HCT116 (cell line): ENCODE measurements around the gene IL17RD. TPM values are rescaled to one million over a fixed set of nuclear protein-coding genes. Genes with fewer than 3 reads are reported as not detected.

Experiments used
- ATAC-seq: fragments of 200-7000 bp; cut with Tn5 transposase; 2 replicates; pipeline ENCODE4 v1.9.1; 2020; ENCODE audit warnings: mild to moderate bottlenecking, moderate library complexity
- BruUV-seq: library from RNA; stranded (reverse); fragments of 400-500 nt; replicated peaks from 2 replicates; lab custom pipeline; 2021; lab: Mats Ljungman, UMichigan
- CTCF ChIA-PET: fragments of 300-600 bp; sonication (Branson Sonifier 250); formaldehyde crosslinking; loops from one replicate; lab custom pipeline; 2021; ENCODE audit warnings: antibody characterized with exemption; lab: Charles Lee
- POLR2A ChIA-PET: fragments of 300-600, 350-600 bp; sonication (Branson Sonifier 250); formaldehyde crosslinking; loops from one replicate; lab custom pipeline; 2021; ENCODE audit warnings: antibody characterized with exemption; lab: Charles Lee
- RAD21 ChIA-PET, 2 experiments: fragments of 300-600 bp; sonication (Branson Sonifier 250); formaldehyde crosslinking; loops; one replicate each; lab custom pipeline; 2023; ENCODE audit warnings: low total read pairs in 2 of 2; ENCODE audit not compliant: uncharacterized antibody in 2 of 2, unreplicated experiment in 2 of 2, low non-redundant PET in 1 of 2; lab: Charles Lee
- DNase-seq: peaks from one replicate; pipeline ENCODE4 v3.0.0-alpha.2; 2010; ENCODE audit warnings: low read depth, low spot score
- H2AFZ ChIP-seq: fragments of 200-600 bp; shearing (Covaris generic), sonication (generic); 2 replicates; pipeline ENCODE4 v1.6.1; 2017; ENCODE audit warnings: low read depth, mixed run types, mixed read lengths, antibody characterized with exemption, low read length; ENCODE audit not compliant: poor library complexity, severe bottlenecking
- H3K27ac ChIP-seq: 2 replicates; pipeline ENCODE4 v1.5.1; 2012; ENCODE audit warnings: low read depth, low read length
- H3K27me3 ChIP-seq: fragments of 200-600 bp; sonication (generic); 2 replicates; pipeline ENCODE4 v1.6.1; 2016; ENCODE audit warnings: mixed run types, low read length, mixed read lengths; ENCODE audit not compliant: insufficient read depth
- H3K36me3 ChIP-seq, 2 experiments: fragments of 200-500 bp in 1 of 2; fragments of 200-600 bp in 1 of 2; sonication (Bioruptor generic) in 1 of 2; sonication (generic) in 1 of 2; 2 replicates each; pipeline versions ENCODE4 v1.5.1 to v1.6.1; 2014 to 2016; ENCODE audit warnings: low read length in 2 of 2, inconsistent platforms in 1 of 2, mixed read lengths in 1 of 2, mixed run types in 1 of 2; ENCODE audit not compliant: insufficient read depth in 2 of 2, control insufficient read depth in 1 of 2
- H3K4me1 ChIP-seq, 2 experiments: fragments of 200-600 bp in 1 of 2; sonication (generic) in 1 of 2; 2 replicates each; pipeline versions ENCODE4 v1.5.1 to v1.6.1; 2012 to 2017; ENCODE audit warnings: low read length in 2 of 2, inconsistent platforms in 1 of 2, mild to moderate bottlenecking in 1 of 2, mixed read lengths in 1 of 2, mixed run types in 1 of 2, moderate library complexity in 1 of 2; ENCODE audit not compliant: insufficient read depth in 2 of 2, control insufficient read depth in 1 of 2
- H3K4me2 ChIP-seq: fragments of 200-600 bp; sonication (generic); 2 replicates; pipeline ENCODE4 v1.6.1; 2017; ENCODE audit warnings: mixed run types, low read length, mixed read lengths
- H3K4me3 ChIP-seq, 2 experiments: fragments of 200-600 bp in 1 of 2; sonication (generic) in 1 of 2; replicated peaks in 1 of 2; 2 replicates each; pipeline ENCODE4 v1.5.1; 2011 to 2016; ENCODE audit warnings: low read length in 2 of 2, control low read depth in 1 of 2, low read depth in 1 of 2, mild to moderate bottlenecking in 1 of 2, mixed read lengths in 1 of 2, mixed run types in 1 of 2
- H3K79me2 ChIP-seq: fragments of 200-600 bp; sonication (generic); 2 replicates; pipeline ENCODE4 v1.6.1; 2017; ENCODE audit warnings: mild to moderate bottlenecking, mixed run types, low read length, moderate library complexity, mixed read lengths; ENCODE audit not compliant: insufficient read depth
- H3K9ac ChIP-seq: fragments of 200-600 bp; sonication (generic); 2 replicates; pipeline ENCODE4 v1.6.1; 2016; ENCODE audit warnings: low read length, mixed read lengths
- H3K9me2 ChIP-seq: fragments of 200-600 bp; sonication (generic), shearing (Covaris generic); 2 replicates; pipeline ENCODE4 v1.6.1; 2017; ENCODE audit warnings: mixed run types, mild to moderate bottlenecking, moderate library complexity; ENCODE audit not compliant: insufficient read depth
- H3K9me3 ChIP-seq, 2 experiments: fragments of 200-500 bp in 1 of 2; fragments of 200-600 bp in 1 of 2; sonication (Bioruptor generic) in 1 of 2; sonication (generic) in 1 of 2; 2 replicates each; pipeline ENCODE4 v1.6.1; 2014 to 2017; ENCODE audit warnings: low read length in 2 of 2, mixed read lengths in 2 of 2, inconsistent platforms in 1 of 2, low read depth in 1 of 2, mild to moderate bottlenecking in 1 of 2, mixed run types in 1 of 2, moderate library complexity in 1 of 2; ENCODE audit not compliant: control insufficient read depth in 1 of 2, insufficient read depth in 1 of 2
- H4K20me1 ChIP-seq: fragments of 200-600 bp; sonication (generic), shearing (Covaris generic); 2 replicates; pipeline ENCODE4 v1.6.1; 2017; ENCODE audit warnings: mixed run types, mild to moderate bottlenecking, moderate library complexity; ENCODE audit not compliant: insufficient read depth
- CBX3 ChIP-seq: IDR thresholded peaks from 2 replicates; pipeline ENCODE4 v1.6.1; 2012; ENCODE audit warnings: low read depth
- EZH2 ChIP-seq: fragments of 200-600 bp; sonication (generic); IDR thresholded peaks from 2 replicates; pipeline ENCODE4 v1.6.1; 2017; ENCODE audit warnings: antibody characterized with exemption, mixed run types
- JUND ChIP-seq: IDR thresholded peaks from 2 replicates; pipeline ENCODE4 v1.6.1; 2012
- POLR2A ChIP-seq: IDR thresholded peaks from 2 replicates; pipeline ENCODE4 v1.7.0; 2011; ENCODE audit warnings: borderline replicate concordance; ENCODE audit not compliant: insufficient read depth, insufficient read length; ENCODE audit errors: extremely low read depth
- RAD21 ChIP-seq: IDR thresholded peaks from 2 replicates; pipeline ENCODE4 v1.6.1; 2012; ENCODE audit warnings: low read depth, mild to moderate bottlenecking
- SP1 ChIP-seq: IDR thresholded peaks from 2 replicates; pipeline ENCODE4 v1.6.1; 2012; ENCODE audit warnings: low read depth
- SRF ChIP-seq: IDR thresholded peaks from 2 replicates; pipeline ENCODE4 v1.6.1; 2012; ENCODE audit warnings: low read depth
- YY1 ChIP-seq: IDR thresholded peaks from 2 replicates; pipeline ENCODE4 v1.6.1; 2011; ENCODE audit warnings: low read length, low read depth, moderate library complexity, mild to moderate bottlenecking; ENCODE audit not compliant: insufficient replicate concordance; ENCODE audit errors: extremely low read depth
- ZNF274 ChIP-seq: fragments of 200-500 bp; sonication (Bioruptor generic); IDR thresholded peaks from 2 replicates; pipeline ENCODE4 v1.6.1; 2014; ENCODE audit warnings: mild to moderate bottlenecking, low read depth, low read length, inconsistent platforms
- intact Hi-C: fragments of 100-400 bp; cut with micrococcal nuclease; formaldehyde crosslinking; loops from 2 replicates; pipeline ENCODE4 v1.10.0; 2022
- total RNA-seq: library from RNA; stranded (reverse); gene quantifications from one replicate; pipeline ENCODE4 v1.2.1, GENCODE V29; 2021; ENCODE audit not compliant: unreplicated experiment
- TF ChIP-seq, protein P1 (sequence below), 3 experiments: fragments of 200-600 bp in 1 of 3; sonication (generic) in 1 of 3; IDR thresholded peaks in 2 of 3; conservative IDR thresholded peaks in 1 of 3; 2 replicates each; pipeline ENCODE4 v1.5.1; 2012 to 2017; ENCODE audit warnings: low read depth in 2 of 3, low read length in 2 of 3, antibody characterized with exemption in 1 of 3, borderline replicate concordance in 1 of 3, control low read depth in 1 of 3, mild to moderate bottlenecking in 1 of 3, mixed read lengths in 1 of 3, mixed run types in 1 of 3, moderate library complexity in 1 of 3; ENCODE audit not compliant: insufficient read depth in 1 of 3

The IL17RD gene
- total RNA-seq, 1 experiment from 2014 or later = 12.3 TPM

DNA sequence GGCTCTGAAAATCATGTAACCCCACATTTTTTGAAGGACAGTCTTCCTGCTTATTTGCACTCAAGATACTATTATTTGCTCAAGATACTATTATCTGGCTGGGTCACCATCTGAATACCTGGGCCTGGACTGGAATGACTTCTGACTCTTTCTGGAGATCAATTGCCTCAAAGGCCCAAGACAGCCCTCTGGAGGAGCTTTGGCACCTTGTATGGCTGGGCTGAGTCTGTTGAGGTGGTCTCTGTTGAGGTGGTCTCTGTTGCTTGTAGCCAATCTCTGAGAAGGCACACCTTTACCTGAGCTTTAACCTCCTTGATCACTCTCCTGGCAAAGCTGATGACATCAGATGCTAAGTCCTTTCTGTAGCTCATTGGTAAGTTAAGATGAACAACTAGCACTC, 71.7 kb downstream of the IL17RD start:
- POLR2A ChIA-PET = no interaction called here
- Histone ChIP-seq H3K9me3 (no peaks in the 10 kb centered on the region), H3K4me3 (no peak overlapping the region), H3K4me2 (no peak overlapping the region), H4K20me1 (no peaks in the 10 kb centered on the region), H3K27ac (no peak overlapping the region), H3K9ac (no peak overlapping the region), H2AFZ (no peak overlapping the region), H3K27me3 (no peaks in the 10 kb centered on the region), H3K79me2 (no peaks in the 10 kb centered on the region), H3K36me3 (no peaks in the 10 kb centered on the region), H3K4me1 (peaks cover 0 to 4% of the 10 kb centered on the region in 2 experiments; a peak in 1 of 4 replicates), H3K9me2 (no peaks in the 10 kb centered on the region)
- TF ChIP-seq, protein P1, sequence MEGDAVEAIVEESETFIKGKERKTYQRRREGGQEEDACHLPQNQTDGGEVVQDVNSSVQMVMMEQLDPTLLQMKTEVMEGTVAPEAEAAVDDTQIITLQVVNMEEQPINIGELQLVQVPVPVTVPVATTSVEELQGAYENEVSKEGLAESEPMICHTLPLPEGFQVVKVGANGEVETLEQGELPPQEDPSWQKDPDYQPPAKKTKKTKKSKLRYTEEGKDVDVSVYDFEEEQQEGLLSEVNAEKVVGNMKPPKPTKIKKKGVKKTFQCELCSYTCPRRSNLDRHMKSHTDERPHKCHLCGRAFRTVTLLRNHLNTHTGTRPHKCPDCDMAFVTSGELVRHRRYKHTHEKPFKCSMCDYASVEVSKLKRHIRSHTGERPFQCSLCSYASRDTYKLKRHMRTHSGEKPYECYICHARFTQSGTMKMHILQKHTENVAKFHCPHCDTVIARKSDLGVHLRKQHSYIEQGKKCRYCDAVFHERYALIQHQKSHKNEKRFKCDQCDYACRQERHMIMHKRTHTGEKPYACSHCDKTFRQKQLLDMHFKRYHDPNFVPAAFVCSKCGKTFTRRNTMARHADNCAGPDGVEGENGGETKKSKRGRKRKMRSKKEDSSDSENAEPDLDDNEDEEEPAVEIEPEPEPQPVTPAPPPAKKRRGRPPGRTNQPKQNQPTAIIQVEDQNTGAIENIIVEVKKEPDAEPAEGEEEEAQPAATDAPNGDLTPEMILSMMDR (IDR thresholded peaks at IDR 0.05 in 2 of 3, conservative IDR thresholded peaks at IDR 0.05 in 1 of 3; ENCODE audit: borderline replicate concordance in 1 of 3, insufficient read depth in 1 of 3, low read depth in 2 of 3, low read length in 2 of 3) = peak in 2 of 3 experiments; percentile 15 to 52; a peak in 1 of 6 replicates
- TF ChIP-seq RAD21 = peak; percentile 70
- TF ChIP-seq POLR2A = no peak
- RAD21 ChIA-PET = interaction anchor here in 1 of 2 experiments (0.6 kb wide), 1 partner anchor 101 kb away, joined by 10 read pairs; no protein-coding TSS in a partner anchor
- CTCF ChIA-PET = no interaction called here
- no TSS peak for BruUV-seq
- ATAC-seq (no peak; the same call in 1 of the 2 replicates), DNase-seq (no peak)
- intact Hi-C loops = no loop called here

DNA sequence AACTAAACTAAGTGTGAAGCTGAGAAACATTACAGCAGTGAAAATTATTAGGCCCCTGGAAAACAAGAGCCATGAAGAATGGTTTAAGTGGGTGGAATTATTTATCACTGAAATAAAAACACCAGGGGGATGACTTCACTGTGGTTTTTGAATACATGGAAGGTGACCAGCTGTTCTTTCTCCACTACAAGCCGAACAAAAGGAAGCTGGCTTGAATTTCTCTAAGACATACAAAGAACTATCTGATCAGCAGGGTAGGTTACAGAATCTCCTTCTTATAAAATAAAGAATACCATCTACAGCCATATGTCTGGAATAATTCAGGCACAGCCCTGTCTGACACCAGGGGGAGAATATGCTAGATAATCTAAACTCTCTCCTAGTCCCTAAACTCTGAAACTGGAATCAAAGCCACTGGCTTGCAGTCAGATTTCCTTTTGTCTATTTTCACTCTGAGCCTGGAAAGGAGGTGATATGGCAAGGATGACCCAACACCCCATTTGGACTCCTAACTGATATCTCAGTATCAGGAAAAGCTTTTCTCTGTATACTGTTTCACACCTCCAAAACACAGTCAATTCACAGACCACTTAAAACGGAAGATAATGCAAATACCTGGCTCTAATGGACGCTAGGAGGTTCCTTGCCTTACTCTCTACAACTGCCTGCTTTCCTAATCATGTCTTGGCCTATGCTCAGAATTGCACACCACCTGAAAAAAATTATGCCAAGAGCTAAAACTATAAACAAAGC, 73.5 kb downstream of the IL17RD start:
- no peak overlapping the region for H3K4me3 ChIP-seq
- TF ChIP-seq SP1 (no peak), SRF (no peak), ZNF274 (no peak), CBX3 (no peak), EZH2 (no peak), JUND (no peak), YY1 (no peak)
- H3K27me3 ChIP-seq = no peaks in the 10 kb centered on the region
- H3K9me3 ChIP-seq = no peaks in the 10 kb centered on the region
- H2AFZ ChIP-seq = no peak overlapping the region
- DNase-seq (no peak), ATAC-seq (no peak)
- intact Hi-C loops = no loop called here
- no peaks in the 10 kb centered on the region for H3K4me1 ChIP-seq
- ChIA-PET POLR2A (no interaction called here), CTCF (interaction anchor here (0.6 to 1.0 kb wide), 2 partner anchors 9 to 98 kb away, joined by 3 to 6 read pairs; no protein-coding TSS in a partner anchor), RAD21 (no interaction called here)
- H3K9me2 ChIP-seq = no peaks in the 10 kb centered on the region
- H3K27ac ChIP-seq = no peak overlapping the region
- BruUV-seq = no TSS peak
- H3K4me2 ChIP-seq = no peak overlapping the region
- H3K9ac ChIP-seq = no peak overlapping the region
- no peaks in the 10 kb centered on the region for H4K20me1 ChIP-seq
- no peaks in the 10 kb centered on the region for H3K36me3 ChIP-seq
- no peaks in the 10 kb centered on the region for H3K79me2 ChIP-seq
